Endothelial cell of umbilical vein (primary cell): Measurements from ENCODE around the gene CCDC28A. TPM values are rescaled to one million over a fixed set of nuclear protein-coding genes. Genes with fewer than 3 reads are reported as not detected.
A peak's percentile ranks its signal among the peaks of the same experiment; 100 is the strongest.

Experiments used
- BruUV-seq: library from RNA; stranded (reverse); fragments of 400-500 nt; replicated peaks from 2 replicates; lab custom pipeline; 2021; lab: Mats Ljungman, UMichigan
- CTCF ChIA-PET: fragments of 300-600, 350-600 bp; sonication (Branson Sonifier 250); formaldehyde crosslinking; loops from one replicate; lab custom pipeline; 2021; ENCODE audit warnings: antibody characterized with exemption, inconsistent platforms; lab: Charles Lee
- POLR2A ChIA-PET: fragments of 300-600, 350-600 bp; sonication (Branson Sonifier 250); formaldehyde crosslinking; loops from one replicate; lab custom pipeline; 2021; ENCODE audit warnings: antibody characterized with exemption, inconsistent platforms; lab: Charles Lee
- DNase-seq: peaks from one replicate; pipeline ENCODE4 v3.0.0-alpha.2; 2011; ENCODE audit warnings: low read depth, low spot score
- FAIRE-seq: peaks from 2 replicates; lab custom pipeline; 2011; peaks lifted over from hg19 to GRCh38; lab: Jason Lieb, UNC
- H2AFZ ChIP-seq: 2 replicates; pipeline ENCODE4 v1.6.0; 2012; ENCODE audit warnings: low read depth, low read length, control low read depth, inconsistent platforms
- H3K27ac ChIP-seq: 2 replicates; pipeline ENCODE4 v1.5.1; 2011; ENCODE audit warnings: low read depth, mild to moderate bottlenecking, control low read depth, low read length, moderate library complexity; ENCODE audit not compliant: insufficient read depth
- H3K27me3 ChIP-seq, 2 experiments: 2 replicates each; pipeline versions ENCODE4 v1.6.0 to v1.6.1; 2011; ENCODE audit warnings: low read length in 2 of 2, mixed read lengths in 1 of 2; ENCODE audit not compliant: control insufficient read depth in 2 of 2, insufficient read depth in 2 of 2
- H3K36me3 ChIP-seq, 2 experiments: 2 replicates in 1 of 2; 3 replicates in 1 of 2; pipeline ENCODE4 v1.5.1; 2011; ENCODE audit warnings: low read length in 2 of 2, mild to moderate bottlenecking in 1 of 2, moderate library complexity in 1 of 2; ENCODE audit not compliant: control insufficient read depth in 2 of 2, insufficient read depth in 2 of 2; ENCODE audit errors: extremely low read depth in 1 of 2
- H3K4me1 ChIP-seq: 3 replicates; pipeline ENCODE4 v1.5.1; 2011; ENCODE audit warnings: mild to moderate bottlenecking, low read length; ENCODE audit not compliant: control insufficient read depth, insufficient read depth; ENCODE audit errors: extremely low read depth
- H3K4me2 ChIP-seq: 2 replicates; pipeline ENCODE4 v1.6.1; 2011; ENCODE audit warnings: low read length, control low read depth, mixed read lengths; ENCODE audit not compliant: insufficient read depth
- H3K4me3 ChIP-seq, 3 experiments: fragments of 200-600 bp in 1 of 3; sonication (generic), shearing (Covaris generic) in 1 of 3; replicated peaks in 1 of 3; 2 replicates each; pipeline ENCODE4 v1.5.1; 2011 to 2016; ENCODE audit warnings: control low read depth in 3 of 3, low read length in 3 of 3, mild to moderate bottlenecking in 2 of 3, inconsistent platforms in 1 of 3, low read depth in 1 of 3, moderate library complexity in 1 of 3; ENCODE audit not compliant: insufficient read depth in 1 of 3
- H3K79me2 ChIP-seq: 2 replicates; pipeline ENCODE4 v1.6.0; 2012; ENCODE audit warnings: low read length, inconsistent platforms; ENCODE audit not compliant: control insufficient read depth, insufficient read depth
- H3K9ac ChIP-seq: replicated peaks from 2 replicates; pipeline ENCODE3; 2011; ENCODE audit warnings: low read length, control low read depth; ENCODE audit not compliant: insufficient read depth; ENCODE audit errors: extremely low read depth
- H3K9me1 ChIP-seq: replicated peaks from 3 replicates; pipeline ENCODE4 v1.6.0; 2011; ENCODE audit warnings: mild to moderate bottlenecking, low read length; ENCODE audit not compliant: control insufficient read depth, insufficient read depth; ENCODE audit errors: extremely low read depth
- H3K9me3 ChIP-seq: replicated peaks from 2 replicates; pipeline ENCODE4 v1.5.1; 2012; ENCODE audit warnings: low read length, inconsistent platforms; ENCODE audit not compliant: control insufficient read depth, insufficient read depth
- H4K20me1 ChIP-seq: replicated peaks from 2 replicates; pipeline ENCODE3; 2011; ENCODE audit warnings: mild to moderate bottlenecking, low read length; ENCODE audit not compliant: control insufficient read depth, insufficient read depth; ENCODE audit errors: extremely low read depth
- CTCF ChIP-seq, 2 donors: IDR thresholded peaks; 1 replicate in 1 of 2; 2 replicates in 1 of 2; pipeline ENCODE4 v1.5.1; 2011; ENCODE audit warnings: low read length in 2 of 2, mild to moderate bottlenecking in 2 of 2, moderate library complexity in 2 of 2, control low read depth in 1 of 2, inconsistent platforms in 1 of 2, low read depth in 1 of 2; ENCODE audit not compliant: insufficient read depth in 1 of 2; ENCODE audit errors: extremely low read depth in 1 of 2
- FOS ChIP-seq: IDR thresholded peaks from 2 replicates; pipeline ENCODE4 v1.6.1; 2011; ENCODE audit warnings: mild to moderate bottlenecking, low read length, moderate library complexity, borderline replicate concordance; ENCODE audit not compliant: insufficient read depth
- GATA2 ChIP-seq: IDR thresholded peaks from 2 replicates; pipeline ENCODE4 v1.7.0; 2011; ENCODE audit warnings: low read depth, mild to moderate bottlenecking, moderate library complexity, mixed read lengths, low read length; ENCODE audit not compliant: insufficient read length, insufficient read depth
- MYC ChIP-seq: IDR thresholded peaks from one replicate; pipeline ENCODE4 v1.6.1; 2011; ENCODE audit warnings: mild to moderate bottlenecking, low read depth, low read length
- POLR2A ChIP-seq: IDR thresholded peaks from 2 replicates; pipeline ENCODE4 v1.6.1; 2012; ENCODE audit warnings: low read depth, mild to moderate bottlenecking, control low read depth, low read length
- POLR2AphosphoS5 ChIP-seq: IDR thresholded peaks from 2 replicates; pipeline ENCODE4 v1.6.1; 2012; ENCODE audit warnings: low read depth, mild to moderate bottlenecking, control low read depth, low read length, moderate library complexity; ENCODE audit not compliant: insufficient read depth
- dilution Hi-C: fragments of 300-500 bp; cut with MboI; formaldehyde crosslinking; loops from one replicate; pipeline ENCODE4 v1.15.0; 2019; ENCODE audit warnings: low sequenced_read_pairs; ENCODE audit not compliant: extremely low pct_ligation_motif_present
- intact Hi-C: fragments of 100-400 bp; cut with micrococcal nuclease; formaldehyde crosslinking; loops from one replicate; pipeline ENCODE4 v1.10.0; 2022
- polyA plus RNA-seq, 4 experiments: library from polyadenylated mRNA; depleted of rRNA in 3 of 4; stranded (reverse) in 3 of 4; unstranded in 1 of 4; fragments of >200 nt; gene quantifications; 2 replicates each; pipeline versions ENCODE4 v1.2.1 to v1.2.3, GENCODE V29; 2011 to 2012; ENCODE audit warnings: missing spikeins in 1 of 4
- total RNA-seq: library from RNA; stranded (reverse); gene quantifications from 2 replicates; pipeline ENCODE4 v1.2.3, GENCODE V29; 2021

The CCDC28A gene
- total and polyA plus RNA-seq, 2 donors (not counting 3 experiments of a cell fraction or from before 2014, with no cell fraction given): 11.1 to 12.8 TPM

- Histone ChIP-seq H3K4me1 (peaks cover 23% of the 10 kb centered on the region), H3K9me3 (no peaks in the 10 kb centered on the region), H3K9ac (peak overlapping the region; percentile 95), H3K4me3 (peak overlapping the region; percentile 61 to 84 (median 61)), H3K27me3 (no peaks in the 10 kb centered on the region), H3K79me2 (no peaks in the 10 kb centered on the region), H4K20me1 (no peaks in the 10 kb centered on the region), H3K36me3 (no peaks in the 10 kb centered on the region), H3K27ac (peak overlapping the region; percentile 95), H3K4me2 (peak overlapping the region; percentile 91), H2AFZ (peak overlapping the region; percentile 73), H3K9me1 (no peaks in the 10 kb centered on the region)
- no peak for FAIRE-seq
- no peak for TF ChIP-seq POLR2A
- no peak for TF ChIP-seq CTCF (IDR thresholded peaks at IDR 0.05; ENCODE audit: extremely low read depth in 1 of 2, insufficient read depth in 1 of 2, low read depth in 1 of 2, low read length in 2 of 2)
- TF ChIP-seq POLR2AphosphoS5: no peak
- no peak for TF ChIP-seq FOS
- TF ChIP-seq MYC: no peak
- no peak for TF ChIP-seq GATA2
- dilution Hi-C loops (no loop called here), intact Hi-C loops (loop anchor here (1.0 to 5.0 kb wide), 4 partner anchors 179 to 665 kb away; partner anchors contain the start of genes PERP and REPS1)
- POLR2A ChIA-PET: no interaction called here
- DNase-seq: no peak
- BruUV-seq: no TSS peak
- CTCF ChIA-PET: interaction anchor here (0.9 to 2.0 kb wide), 3 partner anchors 43 to 592 kb away, joined by 3 to 8 read pairs (median 3); no protein-coding TSS in a partner anchor
These were observed 883 bp upstream of the CCDC28A start for GRCh38 chr6:138772596-138773176.
